Suprapubic skin (tissue), 4 donors: ENCODE data around the gene ARRDC4.

Source experiments
- EP300 ChIP-seq: sonication (generic); formaldehyde crosslinking; IDR thresholded peaks from one replicate; pipeline ENCODE4 v1.6.1; 2017; ENCODE audit warnings: antibody characterized with exemption
- POLR2AphosphoS5 ChIP-seq, 3 donors: sonication (generic); formaldehyde crosslinking; IDR thresholded peaks; one replicate each; pipeline ENCODE4 v1.6.1; 2017; ENCODE audit warnings: antibody characterized with exemption in 3 of 3

- TF ChIP-seq POLR2AphosphoS5 (IDR thresholded peaks at IDR 0.05) (no peak), EP300 (no peak)
These were observed 49.5 kb downstream of the ARRDC4 start for GRCh38 chr15:98009971-98010370.
